ENCODE results near the gene OVOL2.

DNA sequence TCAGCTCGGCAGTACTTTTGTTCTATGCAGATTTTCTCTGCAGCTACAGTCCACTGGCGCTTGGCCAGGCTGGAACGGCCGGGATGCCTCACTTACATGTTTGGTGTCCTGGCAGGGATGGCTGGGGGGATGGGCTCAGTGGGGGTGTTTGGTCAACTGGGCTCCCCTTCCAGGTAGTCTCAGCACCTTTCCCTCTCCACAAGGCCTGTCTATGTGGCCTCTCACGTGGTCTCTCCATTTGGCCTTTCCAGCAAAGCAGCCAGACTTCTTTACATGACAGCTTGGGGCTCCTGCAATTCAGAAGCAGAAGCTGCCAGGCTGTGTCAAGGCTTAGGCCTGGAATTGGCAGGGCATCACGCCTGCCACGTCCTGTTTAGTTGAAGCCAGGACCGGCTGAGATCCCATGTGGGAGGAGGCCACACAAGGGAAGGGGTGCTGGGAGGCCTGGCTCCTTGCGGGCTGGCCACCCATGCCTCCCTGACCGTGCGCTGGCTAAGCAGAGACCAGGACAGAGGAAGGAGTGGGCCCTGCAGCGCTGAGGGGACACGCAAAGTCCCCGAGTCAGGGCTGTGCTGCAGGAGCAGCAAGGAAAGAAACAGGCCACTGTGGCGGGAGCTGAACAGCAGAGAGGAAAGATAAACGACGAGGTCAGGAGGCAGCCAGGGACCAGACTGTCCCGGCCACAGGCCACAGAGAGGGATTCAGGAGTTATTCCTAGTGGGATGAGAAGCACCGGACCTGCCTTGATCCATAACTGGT, 50.0 kb downstream of the OVOL2 start:
- TF ChIP-seq SUZ12 (IDR thresholded peaks at IDR 0.05; ENCODE audit: extremely low read depth, insufficient read depth, insufficient read length) (no peak), YY1 (IDR thresholded peaks at IDR 0.05; ENCODE audit: insufficient read depth, insufficient read length) (no peak), ZNF274 (IDR thresholded peaks at IDR 0.05; ENCODE audit: low read depth, low read length) (no peak)

All from NT2/D1 (cell line).